OCI-LY7 (cell line): ENCODE measurements around the gene HSPA12A. TPM values are rescaled to one million over a fixed set of nuclear protein-coding genes. Genes with fewer than 3 reads are reported as not detected.

Experiments used
- BruUV-seq: library from RNA; stranded (reverse); fragments of 400-500 nt; replicated peaks from 2 replicates; lab custom pipeline; 2021; lab: Mats Ljungman, UMichigan
- CTCF ChIA-PET: fragments of 300-600 bp; sonication (Branson Sonifier 250); formaldehyde crosslinking; loops from one replicate; lab custom pipeline; 2022; ENCODE audit warnings: antibody characterized with exemption; ENCODE audit not compliant: unreplicated experiment; lab: Charles Lee
- POLR2A ChIA-PET: fragments of 300-600 bp; sonication (Branson Sonifier 250); formaldehyde crosslinking; loops from one replicate; lab custom pipeline; 2022; ENCODE audit warnings: antibody characterized with exemption; lab: Charles Lee
- DNase-seq: peaks from one replicate; pipeline ENCODE4 v3.0.0-alpha.2; 2015; ENCODE audit warnings: low spot score
- H2AFZ ChIP-seq: fragments of 200-600 bp; sonication (generic), shearing (Covaris generic); 2 replicates; pipeline ENCODE4 v1.6.1; 2014; ENCODE audit warnings: mild to moderate bottlenecking, antibody characterized with exemption, low read length, moderate library complexity
- H3K27ac ChIP-seq: fragments of 200-600 bp; sonication (generic); 2 replicates; pipeline ENCODE4 v1.5.1; 2014; ENCODE audit warnings: mixed run types, low read depth, mild to moderate bottlenecking, moderate library complexity, low read length, inconsistent platforms; ENCODE audit not compliant: poor library complexity, severe bottlenecking
- H3K36me3 ChIP-seq: fragments of 200-600 bp; sonication (generic); 2 replicates; pipeline ENCODE4 v1.6.1; 2014; ENCODE audit warnings: mild to moderate bottlenecking, antibody characterized with exemption, low read length, moderate library complexity, mixed read lengths; ENCODE audit not compliant: insufficient read depth
- H3K4me1 ChIP-seq: fragments of 200-600 bp; sonication (generic); 2 replicates; pipeline ENCODE4 v1.5.1; 2014; ENCODE audit warnings: mild to moderate bottlenecking, low read length; ENCODE audit not compliant: insufficient read depth, poor library complexity, severe bottlenecking
- H3K4me2 ChIP-seq: fragments of 200-600 bp; sonication (generic); 2 replicates; pipeline ENCODE4 v1.6.1; 2014; ENCODE audit warnings: mild to moderate bottlenecking, low read length
- H3K4me3 ChIP-seq: fragments of 200-600 bp; sonication (generic); 2 replicates; pipeline ENCODE4 v1.5.1; 2014; ENCODE audit warnings: mild to moderate bottlenecking, low read depth, low read length; ENCODE audit not compliant: poor library complexity, severe bottlenecking
- H3K79me2 ChIP-seq: fragments of 200-600 bp; sonication (generic); 2 replicates; pipeline ENCODE4 v1.6.1; 2016; ENCODE audit warnings: low read depth, mild to moderate bottlenecking, low read length, moderate library complexity, mixed read lengths; ENCODE audit not compliant: insufficient read depth
- H3K9me2 ChIP-seq: fragments of 200-600 bp; sonication (generic); 2 replicates; pipeline ENCODE4 v1.6.1; 2016; ENCODE audit warnings: mild to moderate bottlenecking, low read length, mixed read lengths; ENCODE audit not compliant: insufficient read depth
- H3K9me3 ChIP-seq: fragments of 200-600 bp; sonication (generic); 2 replicates; pipeline ENCODE4 v1.6.1; 2014; ENCODE audit warnings: mild to moderate bottlenecking, mixed run types, low read length, mixed read lengths
- H4K20me1 ChIP-seq: fragments of 200-600 bp; sonication (generic); 2 replicates; pipeline ENCODE4 v1.6.1; 2014; ENCODE audit warnings: mild to moderate bottlenecking, antibody characterized with exemption, low read length, moderate library complexity, mixed read lengths; ENCODE audit not compliant: insufficient read depth
- EZH2phosphoT487 ChIP-seq: fragments of 200-600 bp; sonication (generic); IDR thresholded peaks from 2 replicates; pipeline ENCODE4 v1.6.1; 2018; ENCODE audit warnings: low read depth, borderline replicate concordance, mild to moderate bottlenecking, mixed run types, antibody characterized with exemption, low read length, moderate library complexity, mixed read lengths
- intact Hi-C: fragments of 100-400 bp; cut with micrococcal nuclease; formaldehyde crosslinking; loops from one replicate; pipeline ENCODE4 v1.10.0; 2022; ENCODE audit not compliant: unreplicated experiment
- total RNA-seq, 2 experiments: library from RNA; depleted of rRNA in 1 of 2; stranded (reverse); fragments of >200 nt in 1 of 2; shearing (Covaris generic) in 1 of 2; gene quantifications; 2 replicates each; pipeline ENCODE4 v1.2.3, GENCODE V29; 2014 to 2022
- TF ChIP-seq, protein P1 (sequence below): fragments of 200-600 bp; sonication (generic); conservative IDR thresholded peaks from 2 replicates; pipeline ENCODE4 v1.5.1; 2014; ENCODE audit warnings: mild to moderate bottlenecking, antibody characterized with exemption, low read length, moderate library complexity, mixed read lengths

Gene HSPA12A
- total RNA-seq, 2 experiments from 2014 or later, result 3.7 TPM; not detected in 1

DNA sequence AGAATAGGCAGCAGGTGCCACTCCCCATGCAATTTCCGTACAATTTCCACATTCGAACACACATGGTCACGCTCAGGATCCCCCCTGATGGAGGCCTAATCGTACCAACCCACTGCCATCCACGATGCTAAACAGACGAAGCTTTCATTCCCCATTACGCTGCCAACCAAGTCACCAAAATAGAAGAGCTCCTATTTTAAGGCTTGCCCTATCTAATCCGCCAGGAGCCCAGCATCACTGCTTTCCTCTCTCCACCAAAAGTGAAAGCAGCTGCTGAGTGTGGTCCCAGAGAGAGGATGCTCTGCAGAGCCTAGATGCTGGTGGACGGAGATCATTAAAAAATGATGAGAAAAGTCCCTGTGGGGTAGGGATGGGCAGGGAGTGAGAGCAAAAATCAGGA, 43.3 kb downstream of the HSPA12A start:
- CTCF ChIA-PET, result no interaction called here
- intact Hi-C loops, result no loop called here
- Histone ChIP-seq H3K27ac (no peak overlapping the region), H2AFZ (no peak overlapping the region), H4K20me1 (no peaks in the 10 kb centered on the region), H3K4me2 (no peak overlapping the region), H3K9me3 (no peaks in the 10 kb centered on the region), H3K4me1 (no peaks in the 10 kb centered on the region), H3K9me2 (no peaks in the 10 kb centered on the region), H3K4me3 (no peak overlapping the region), H3K36me3 (no peaks in the 10 kb centered on the region), H3K79me2 (no peaks in the 10 kb centered on the region)
- no peak for DNase-seq
- POLR2A ChIA-PET, result interaction anchor here (0.6 kb wide), 1 partner anchor 219 kb away, joined by 3 read pairs; no protein-coding TSS in a partner anchor
- TF ChIP-seq EZH2phosphoT487, result no peak
- BruUV-seq, result no TSS peak

DNA sequence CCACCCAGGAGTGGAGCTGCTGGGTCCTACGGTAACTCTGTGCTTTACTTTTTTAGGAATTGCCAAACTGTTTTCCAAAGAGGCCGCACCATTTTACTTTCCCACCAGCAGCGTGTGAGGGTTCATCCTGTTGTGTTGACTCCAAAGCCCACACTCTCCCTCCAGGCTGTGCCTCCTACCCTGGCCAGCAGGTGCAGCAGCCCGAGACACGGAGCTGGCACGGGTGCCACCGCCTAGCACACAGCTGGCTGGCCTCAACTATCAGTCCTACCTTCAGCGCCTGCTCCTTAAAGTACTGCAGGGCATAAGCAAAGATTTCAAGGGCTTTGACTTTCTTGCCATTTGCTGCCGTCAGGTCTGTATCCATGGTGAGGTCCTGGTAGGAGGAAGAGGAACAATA, 44.0 kb downstream of the HSPA12A start:
- H4K20me1 ChIP-seq, result no peaks in the 10 kb centered on the region
- H3K27ac ChIP-seq, result no peak overlapping the region
- TF ChIP-seq, protein P1, sequence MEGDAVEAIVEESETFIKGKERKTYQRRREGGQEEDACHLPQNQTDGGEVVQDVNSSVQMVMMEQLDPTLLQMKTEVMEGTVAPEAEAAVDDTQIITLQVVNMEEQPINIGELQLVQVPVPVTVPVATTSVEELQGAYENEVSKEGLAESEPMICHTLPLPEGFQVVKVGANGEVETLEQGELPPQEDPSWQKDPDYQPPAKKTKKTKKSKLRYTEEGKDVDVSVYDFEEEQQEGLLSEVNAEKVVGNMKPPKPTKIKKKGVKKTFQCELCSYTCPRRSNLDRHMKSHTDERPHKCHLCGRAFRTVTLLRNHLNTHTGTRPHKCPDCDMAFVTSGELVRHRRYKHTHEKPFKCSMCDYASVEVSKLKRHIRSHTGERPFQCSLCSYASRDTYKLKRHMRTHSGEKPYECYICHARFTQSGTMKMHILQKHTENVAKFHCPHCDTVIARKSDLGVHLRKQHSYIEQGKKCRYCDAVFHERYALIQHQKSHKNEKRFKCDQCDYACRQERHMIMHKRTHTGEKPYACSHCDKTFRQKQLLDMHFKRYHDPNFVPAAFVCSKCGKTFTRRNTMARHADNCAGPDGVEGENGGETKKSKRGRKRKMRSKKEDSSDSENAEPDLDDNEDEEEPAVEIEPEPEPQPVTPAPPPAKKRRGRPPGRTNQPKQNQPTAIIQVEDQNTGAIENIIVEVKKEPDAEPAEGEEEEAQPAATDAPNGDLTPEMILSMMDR, result no peak
- TF ChIP-seq EZH2phosphoT487, result no peak
- no peak overlapping the region for H2AFZ ChIP-seq
- intact Hi-C loops, result no loop called here
- CTCF ChIA-PET, result no interaction called here
- DNase-seq, result no peak
- H3K4me3 ChIP-seq, result no peak overlapping the region
- H3K79me2 ChIP-seq, result no peaks in the 10 kb centered on the region
- H3K9me3 ChIP-seq, result no peaks in the 10 kb centered on the region
- POLR2A ChIA-PET, result interaction anchor here (0.6 kb wide), 1 partner anchor 220 kb away, joined by 3 read pairs; no protein-coding TSS in a partner anchor
- no peaks in the 10 kb centered on the region for H3K4me1 ChIP-seq
- no peaks in the 10 kb centered on the region for H3K36me3 ChIP-seq
- no peaks in the 10 kb centered on the region for H3K9me2 ChIP-seq
- no TSS peak for BruUV-seq
- no peak overlapping the region for H3K4me2 ChIP-seq

DNA sequence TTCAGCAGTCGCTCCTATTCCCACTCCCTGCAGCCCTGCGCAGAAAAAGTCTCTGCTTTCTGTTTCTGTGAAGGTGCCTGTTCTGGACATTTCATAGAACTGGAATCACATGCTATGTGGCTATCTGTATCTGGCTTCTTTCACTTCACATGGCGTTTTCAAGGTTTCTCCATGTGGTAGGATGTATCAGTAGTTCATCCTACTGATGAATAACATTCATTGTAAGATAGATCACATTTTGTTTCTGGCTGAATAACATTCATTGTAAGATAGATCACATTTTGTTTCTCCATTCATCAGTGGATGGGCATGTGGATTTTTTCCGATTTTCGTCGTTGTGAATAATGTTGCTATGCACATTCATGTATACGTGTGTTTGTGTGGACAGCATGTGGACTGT, 44.5 kb downstream of the HSPA12A start:
- no peaks in the 10 kb centered on the region for H3K36me3 ChIP-seq
- H3K9me2 ChIP-seq, result no peaks in the 10 kb centered on the region
- ChIA-PET CTCF (no interaction called here), POLR2A (no interaction called here)
- no peak for TF ChIP-seq EZH2phosphoT487
- TF ChIP-seq, protein P1, result no peak
- DNase-seq, result no peak
- no peak overlapping the region for H3K27ac ChIP-seq
- H3K79me2 ChIP-seq, result no peaks in the 10 kb centered on the region
- H4K20me1 ChIP-seq, result no peaks in the 10 kb centered on the region
- H2AFZ ChIP-seq, result no peak overlapping the region
- no peak overlapping the region for H3K4me3 ChIP-seq
- H3K9me3 ChIP-seq, result no peaks in the 10 kb centered on the region
- H3K4me1 ChIP-seq, result no peaks in the 10 kb centered on the region
- intact Hi-C loops, result no loop called here
- no peak overlapping the region for H3K4me2 ChIP-seq
- no TSS peak for BruUV-seq
